ENCODE data around the gene CNTNAP2.
"Not testable (repeated sequence)": the region's sequence is repeated elsewhere in the genome, so short reads cannot be mapped to it uniquely, and the experiment has no call there.

Gene CNTNAP2

GRCh38 chr7:148395990-148396716 is 2279.6 kb downstream of the CNTNAP2 start:
- DNase-seq (ENCODE audit: low read depth in 2 of 2) = no peak

GRCh38 chr7:148397056-148397455 is 2280.5 kb downstream of the CNTNAP2 start:
- DNase-seq (ENCODE audit: low read depth in 2 of 2) = no peak

- DNase-seq (ENCODE audit: low read depth in 2 of 2) = no peak
Observed at GRCh38 chr7:148397551-148397950, 2280.9 kb downstream of the CNTNAP2 start.

GRCh38 chr7:148397985-148398384 is 2281.4 kb downstream of the CNTNAP2 start:
- no peak for DNase-seq (ENCODE audit: low read depth in 2 of 2)

- no peak for DNase-seq (ENCODE audit: low read depth in 2 of 2)
Observed at GRCh38 chr7:148398844-148399365, 2282.3 kb downstream of the CNTNAP2 start.

- no peak for DNase-seq (ENCODE audit: low read depth in 2 of 2)
Observed at GRCh38 chr7:148400101-148400500, 2283.5 kb downstream of the CNTNAP2 start.

- DNase-seq (ENCODE audit: low read depth in 2 of 2) = no peak
Observed at GRCh38 chr7:148402159-148402558, 2285.6 kb downstream of the CNTNAP2 start.

GRCh38 chr7:148403466-148403993 is 2286.9 kb downstream of the CNTNAP2 start:
- DNase-seq (ENCODE audit: low read depth in 2 of 2) = no peak

GRCh38 chr7:148408307-148408706 is 2291.7 kb downstream of the CNTNAP2 start:
- no peak for DNase-seq (ENCODE audit: low read depth in 2 of 2)

GRCh38 chr7:148410905-148411304 is 2294.3 kb downstream of the CNTNAP2 start:
- DNase-seq (ENCODE audit: low read depth in 2 of 2) = no peak

- no peak for DNase-seq (ENCODE audit: low read depth in 2 of 2)
Observed at GRCh38 chr7:148412691-148413090, 2296.1 kb downstream of the CNTNAP2 start.

GRCh38 chr7:148419856-148420832 is 2303.5 kb downstream of the CNTNAP2 start:
- no peak for DNase-seq (ENCODE audit: low read depth in 2 of 2)

GRCh38 chr7:148422030-148422429 is 2305.4 kb downstream of the CNTNAP2 start:
- no peak for DNase-seq (ENCODE audit: low read depth in 2 of 2)

- DNase-seq (ENCODE audit: low read depth in 2 of 2) = not testable (repeated sequence)
Observed at GRCh38 chr7:148426393-148426792, 2309.8 kb downstream of the CNTNAP2 start.

- not testable (repeated sequence) for DNase-seq (ENCODE audit: low read depth in 2 of 2)
Observed at GRCh38 chr7:148430690-148431089, 2314.1 kb downstream of the CNTNAP2 start.

- DNase-seq (ENCODE audit: low read depth in 2 of 2) = no peak
Observed at GRCh38 chr7:148433521-148434180, 2317.1 kb downstream of the CNTNAP2 start.

GRCh38 chr7:148434181-148434757 is 2317.7 kb downstream of the CNTNAP2 start:
- DNase-seq (ENCODE audit: low read depth in 2 of 2) = no peak

- DNase-seq (ENCODE audit: low read depth in 2 of 2) = no peak
Observed at GRCh38 chr7:148434887-148435286, 2318.3 kb downstream of the CNTNAP2 start.

- no peak for DNase-seq (ENCODE audit: low read depth in 2 of 2)
Observed at GRCh38 chr7:148435715-148436114, 2319.1 kb downstream of the CNTNAP2 start.

- no peak for DNase-seq (ENCODE audit: low read depth in 2 of 2)
Observed at GRCh38 chr7:148436135-148436534, 2319.5 kb downstream of the CNTNAP2 start.

- no peak for DNase-seq (ENCODE audit: low read depth in 2 of 2)
Observed at GRCh38 chr7:148436571-148436970, 2320.0 kb downstream of the CNTNAP2 start.
